Glutamatergic neuron (in vitro differentiated cells): Measurements from ENCODE around the gene TDRD3. TPM values are rescaled to one million over a fixed set of nuclear protein-coding genes. Genes with fewer than 3 reads are reported as not detected.

Source experiments
- DNase-seq: peaks from one replicate; pipeline ENCODE4 v3.0.0; 2022
- H3K27ac Mint-ChIP-seq: one replicate; pipeline ENCODE4 v1.8.0; 2020; ENCODE audit warnings: mild to moderate bottlenecking, mixed read lengths, inconsistent platforms; ENCODE audit not compliant: unreplicated experiment
- H3K27me3 Mint-ChIP-seq: one replicate; pipeline ENCODE4 v1.8.0; 2020; ENCODE audit warnings: mild to moderate bottlenecking, moderate library complexity, mixed read lengths, inconsistent platforms; ENCODE audit not compliant: unreplicated experiment
- H3K36me3 Mint-ChIP-seq: one replicate; pipeline ENCODE4 v1.8.0; 2020; ENCODE audit warnings: mild to moderate bottlenecking, mixed read lengths, inconsistent platforms; ENCODE audit not compliant: unreplicated experiment
- H3K4me1 Mint-ChIP-seq: one replicate; pipeline ENCODE4 v1.8.0; 2020; ENCODE audit warnings: mild to moderate bottlenecking, low read depth, mixed read lengths, inconsistent platforms; ENCODE audit not compliant: unreplicated experiment
- H3K4me3 Mint-ChIP-seq: one replicate; pipeline ENCODE4 v1.8.0; 2020; ENCODE audit warnings: mild to moderate bottlenecking, mixed read lengths, inconsistent platforms; ENCODE audit not compliant: unreplicated experiment
- H3K9me3 Mint-ChIP-seq: one replicate; pipeline ENCODE4 v1.8.0; 2020; ENCODE audit warnings: mild to moderate bottlenecking, moderate library complexity, mixed read lengths, inconsistent platforms; ENCODE audit not compliant: unreplicated experiment
- CTCF ChIP-seq: fragments of 200-600 bp; sonication (generic); IDR thresholded peaks from one replicate; pipeline ENCODE4 v1.5.0; 2021; ENCODE audit not compliant: partially characterized antibody, unreplicated experiment
- total RNA-seq: library from RNA; stranded (reverse); fragmentation: NEBNext Ultra II Directional; extraction: Animal tissue kit (Norgen Biotek cat#: 25700); gene quantifications from one replicate; pipeline ENCODE4 v1.2.1, GENCODE V29; 2021; ENCODE audit not compliant: unreplicated experiment

TDRD3 gene
- total RNA-seq, 1 donor from 2014 or later, result 15.8 TPM

DNA sequence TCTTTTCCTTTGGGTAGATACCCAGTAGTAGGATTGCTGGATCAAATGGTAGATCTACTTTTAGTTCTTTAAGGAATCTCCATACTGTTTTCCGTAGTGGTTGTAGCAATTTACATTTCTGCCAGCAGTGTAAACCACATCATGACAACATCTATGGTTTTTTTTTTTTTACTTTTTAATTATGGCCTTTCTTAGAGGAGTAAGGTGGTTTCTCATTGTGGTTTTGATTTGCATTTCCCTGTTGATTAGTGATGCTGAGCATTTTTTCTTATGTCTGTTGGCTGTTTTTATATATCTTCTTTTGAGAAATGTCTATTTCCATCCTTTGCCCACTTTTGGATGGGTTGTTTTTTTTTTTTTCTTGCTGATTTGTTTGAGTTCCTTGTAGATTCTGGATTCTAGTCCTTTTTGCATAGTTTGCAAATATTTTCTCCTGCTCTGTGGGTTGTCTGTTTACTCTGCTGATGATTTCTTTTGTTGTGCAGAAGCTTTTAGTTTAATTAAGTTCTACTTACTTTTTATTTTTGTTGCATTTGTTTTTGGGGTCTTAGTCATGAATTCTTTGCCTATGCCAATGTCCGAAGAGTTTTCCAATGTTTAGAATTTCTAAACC lies 38.8 kb downstream of the TDRD3 start:
- Mint-ChIP-seq H3K4me3 (no peak overlapping the region), H3K9me3 (peaks cover 3% of the 10 kb centered on the region), H3K27me3 (no peaks in the 10 kb centered on the region), H3K36me3 (no peaks in the 10 kb centered on the region), H3K27ac (no peak overlapping the region), H3K4me1 (no peaks in the 10 kb centered on the region)
- no peak for DNase-seq
- no peak for TF ChIP-seq CTCF

DNA sequence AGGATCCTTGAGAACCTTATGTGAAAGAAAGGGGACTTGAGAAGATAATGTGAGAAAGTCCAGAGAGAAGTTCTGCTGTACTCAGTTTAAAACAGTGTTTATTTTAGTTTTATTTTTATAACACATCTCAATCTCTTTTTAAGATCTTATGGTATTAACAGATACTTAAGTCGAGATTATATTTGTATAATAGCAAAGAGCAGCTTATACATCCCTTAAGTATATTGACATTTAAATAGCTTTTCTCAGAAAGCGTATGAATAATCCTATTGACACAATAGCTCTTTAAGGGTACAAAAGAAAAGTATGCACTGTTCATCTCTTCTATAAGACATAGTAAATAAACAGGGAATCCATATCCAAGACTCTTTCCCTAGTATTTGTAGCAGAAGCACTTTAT lies 42.2 kb downstream of the TDRD3 start:
- Mint-ChIP-seq H3K9me3 (peaks cover 3% of the 10 kb centered on the region), H3K27ac (no peak overlapping the region), H3K4me1 (no peaks in the 10 kb centered on the region), H3K4me3 (no peak overlapping the region), H3K27me3 (no peaks in the 10 kb centered on the region), H3K36me3 (no peaks in the 10 kb centered on the region)
- TF ChIP-seq CTCF, result no peak
- DNase-seq, result no peak

DNA sequence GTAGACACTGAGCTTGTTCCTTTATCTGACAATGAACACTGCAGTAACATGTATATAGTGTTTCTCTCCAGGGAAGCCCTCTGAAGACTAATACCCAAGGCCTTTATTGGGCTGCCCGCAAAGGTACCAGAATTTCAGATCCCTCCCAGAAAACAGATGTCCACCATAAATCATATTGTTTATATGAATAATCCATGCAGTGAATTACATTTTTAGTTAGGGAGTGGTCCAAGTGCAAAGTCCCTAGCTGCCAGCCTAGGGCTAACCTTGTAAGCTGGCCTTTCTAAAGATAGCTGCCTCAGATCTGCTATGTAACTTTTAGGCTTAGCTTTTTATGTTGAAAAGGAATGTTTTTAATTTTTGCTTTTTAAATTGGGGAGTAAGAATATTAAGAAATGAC lies 44.7 kb downstream of the TDRD3 start:
- H3K4me3 Mint-ChIP-seq, result no peak overlapping the region
- no peak overlapping the region for H3K27ac Mint-ChIP-seq
- no peaks in the 10 kb centered on the region for H3K36me3 Mint-ChIP-seq
- DNase-seq, result no peak
- H3K9me3 Mint-ChIP-seq, result no peaks in the 10 kb centered on the region
- no peaks in the 10 kb centered on the region for H3K27me3 Mint-ChIP-seq
- no peaks in the 10 kb centered on the region for H3K4me1 Mint-ChIP-seq
- TF ChIP-seq CTCF, result no peak

GRCh38 chr13:60448907-60449510 lies 52.0 kb downstream of the TDRD3 start:
- peak; percentile 87 for TF ChIP-seq CTCF
- no peaks in the 10 kb centered on the region for H3K36me3 Mint-ChIP-seq
- H3K9me3 Mint-ChIP-seq, result no peaks in the 10 kb centered on the region
- no peak for DNase-seq
- H3K27me3 Mint-ChIP-seq, result no peaks in the 10 kb centered on the region
- H3K4me1 Mint-ChIP-seq, result no peaks in the 10 kb centered on the region
- no peak overlapping the region for H3K27ac Mint-ChIP-seq
- no peak overlapping the region for H3K4me3 Mint-ChIP-seq

GRCh38 chr13:60453490-60453889 lies 56.5 kb downstream of the TDRD3 start:
- Mint-ChIP-seq H3K9me3 (no peaks in the 10 kb centered on the region), H3K4me3 (no peak overlapping the region), H3K36me3 (no peaks in the 10 kb centered on the region), H3K27me3 (no peaks in the 10 kb centered on the region), H3K27ac (no peak overlapping the region), H3K4me1 (no peaks in the 10 kb centered on the region)
- TF ChIP-seq CTCF, result no peak
- no peak for DNase-seq
